ENCODE results near the gene MIA.
"Not testable (repeated sequence)": the region's sequence is repeated elsewhere in the genome, so short reads cannot be mapped to it uniquely, and the experiment has no call there.

DNA sequence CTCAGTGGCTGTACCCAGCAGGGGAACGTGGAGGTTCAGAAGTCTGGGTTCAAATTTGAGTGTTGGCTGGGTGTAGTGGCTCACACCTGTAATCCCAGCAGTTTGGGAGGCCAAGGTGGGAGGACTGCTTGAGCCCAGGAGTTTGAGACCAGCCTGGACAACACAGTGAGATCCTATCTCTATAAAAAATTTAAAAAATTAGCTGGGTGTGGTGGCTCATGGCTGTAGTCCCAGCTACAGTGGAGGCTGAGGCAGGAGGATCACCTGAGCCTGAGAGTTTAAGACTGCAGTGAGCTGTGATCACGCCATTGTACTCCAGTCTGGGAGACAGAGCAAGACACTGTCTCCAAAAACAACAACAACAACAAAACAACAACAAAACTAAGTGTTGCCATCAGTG is 8.8 kb downstream of the MIA start:
- not testable (repeated sequence) for TF ChIP-seq TARDBP, SUZ12 (IDR thresholded peaks at IDR 0.05)
